Measurements from ENCODE around the gene AFDN. TPM values are rescaled to one million over a fixed set of nuclear protein-coding genes. Genes with fewer than 3 reads are reported as not detected.

Gene AFDN
- total RNA-seq, 6 donors from 2014 or later, result 149 to 517 (median 265) TPM

- TF ChIP-seq POLR2A (IDR thresholded peaks at IDR 0.05), result no peak
- TF ChIP-seq, protein P1, sequence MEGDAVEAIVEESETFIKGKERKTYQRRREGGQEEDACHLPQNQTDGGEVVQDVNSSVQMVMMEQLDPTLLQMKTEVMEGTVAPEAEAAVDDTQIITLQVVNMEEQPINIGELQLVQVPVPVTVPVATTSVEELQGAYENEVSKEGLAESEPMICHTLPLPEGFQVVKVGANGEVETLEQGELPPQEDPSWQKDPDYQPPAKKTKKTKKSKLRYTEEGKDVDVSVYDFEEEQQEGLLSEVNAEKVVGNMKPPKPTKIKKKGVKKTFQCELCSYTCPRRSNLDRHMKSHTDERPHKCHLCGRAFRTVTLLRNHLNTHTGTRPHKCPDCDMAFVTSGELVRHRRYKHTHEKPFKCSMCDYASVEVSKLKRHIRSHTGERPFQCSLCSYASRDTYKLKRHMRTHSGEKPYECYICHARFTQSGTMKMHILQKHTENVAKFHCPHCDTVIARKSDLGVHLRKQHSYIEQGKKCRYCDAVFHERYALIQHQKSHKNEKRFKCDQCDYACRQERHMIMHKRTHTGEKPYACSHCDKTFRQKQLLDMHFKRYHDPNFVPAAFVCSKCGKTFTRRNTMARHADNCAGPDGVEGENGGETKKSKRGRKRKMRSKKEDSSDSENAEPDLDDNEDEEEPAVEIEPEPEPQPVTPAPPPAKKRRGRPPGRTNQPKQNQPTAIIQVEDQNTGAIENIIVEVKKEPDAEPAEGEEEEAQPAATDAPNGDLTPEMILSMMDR (IDR thresholded peaks at IDR 0.05), result no peak
- TF ChIP-seq EP300 (IDR thresholded peaks at IDR 0.05), result no peak
- peak; percentile 9 to 28 for ATAC-seq (ENCODE audit: low FRiP score in 2 of 2)
- H3K27ac ChIP-seq, result no peak overlapping the region
- no peaks in the 10 kb centered on the region for H3K4me1 ChIP-seq
- no peaks in the 10 kb centered on the region for H3K27me3 ChIP-seq
- DNase-seq, result no peak
- WGBS, 2 donors, result 91 to 96% methylated on average over 18 to 24 of the region's 24 CpGs
- H3K4me3 ChIP-seq, result no peak overlapping the region
- H3K36me3 ChIP-seq, result no peaks in the 10 kb centered on the region
- H3K9me3 ChIP-seq, result no peaks in the 10 kb centered on the region
These were observed 22.3 kb upstream of the AFDN start for GRCh38 chr6:167804281-167805013.

DNA sequence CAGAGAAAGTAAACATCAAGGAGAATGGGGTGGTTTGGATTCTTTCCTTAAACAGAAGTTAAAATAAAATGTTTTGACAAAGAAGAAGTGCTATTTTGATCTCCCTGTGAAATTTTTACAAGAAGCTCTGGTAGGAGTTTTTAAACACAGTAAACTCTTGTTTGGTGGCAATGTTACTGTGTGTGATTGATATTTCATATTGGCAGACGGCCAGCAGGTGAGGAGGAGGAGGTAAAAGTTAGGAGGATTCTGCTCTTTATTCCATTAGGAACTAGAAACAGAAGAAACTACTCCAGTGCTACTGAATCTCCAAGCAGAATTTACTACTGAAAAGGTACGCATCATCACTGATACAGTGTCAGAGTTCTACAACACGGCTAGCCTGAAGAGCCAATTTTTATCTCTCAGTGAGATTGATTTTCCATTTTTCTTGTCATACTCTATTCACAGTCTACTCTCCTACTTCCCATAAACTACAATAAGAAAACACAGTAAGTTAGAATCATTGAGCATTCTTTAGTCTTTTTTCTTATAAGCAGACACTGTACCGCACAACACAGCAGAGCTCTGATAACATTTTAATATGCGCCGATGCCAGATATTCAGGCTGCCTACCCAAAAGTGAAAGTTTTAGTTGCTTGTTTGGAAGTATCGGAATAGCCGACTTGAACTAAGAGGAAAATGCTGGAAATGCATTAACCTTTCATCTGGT, 21.2 kb upstream of the AFDN start:
- 82 to 87% methylated on average over 8 of the region's 8 CpGs for WGBS, 2 donors
- no peaks in the 10 kb centered on the region for H3K4me1 ChIP-seq
- H3K4me3 ChIP-seq, result no peak overlapping the region
- no peak for ATAC-seq (ENCODE audit: low FRiP score in 2 of 2)
- no peak for DNase-seq
- no peaks in the 10 kb centered on the region for H3K36me3 ChIP-seq
- TF ChIP-seq POLR2AphosphoS5 (IDR thresholded peaks at IDR 0.05) (no peak), POLR2A (IDR thresholded peaks at IDR 0.05) (no peak), EP300 (IDR thresholded peaks at IDR 0.05) (no peak)
- TF ChIP-seq, protein P1 (IDR thresholded peaks at IDR 0.05), result no peak
- no peaks in the 10 kb centered on the region for H3K9me3 ChIP-seq
- H3K27ac ChIP-seq, result no peak overlapping the region
- H3K27me3 ChIP-seq, result no peaks in the 10 kb centered on the region

- H3K4me3 ChIP-seq, result no peak overlapping the region
- TF ChIP-seq EP300 (IDR thresholded peaks at IDR 0.05) (no peak), POLR2A (IDR thresholded peaks at IDR 0.05) (no peak), POLR2AphosphoS5 (IDR thresholded peaks at IDR 0.05) (no peak)
- TF ChIP-seq, protein P1 (IDR thresholded peaks at IDR 0.05), result no peak
- H3K9me3 ChIP-seq, result no peaks in the 10 kb centered on the region
- no peak for ATAC-seq (ENCODE audit: low FRiP score in 2 of 2)
- no peaks in the 10 kb centered on the region for H3K27me3 ChIP-seq
- 61 to 62% methylated on average over 4 of the region's 4 CpGs for WGBS, 2 donors
- H3K36me3 ChIP-seq, result no peaks in the 10 kb centered on the region
- H3K4me1 ChIP-seq, result no peaks in the 10 kb centered on the region
- DNase-seq, result no peak
- no peak overlapping the region for H3K27ac ChIP-seq
These were observed 20.5 kb upstream of the AFDN start for GRCh38 chr6:167806061-167806700.

DNA sequence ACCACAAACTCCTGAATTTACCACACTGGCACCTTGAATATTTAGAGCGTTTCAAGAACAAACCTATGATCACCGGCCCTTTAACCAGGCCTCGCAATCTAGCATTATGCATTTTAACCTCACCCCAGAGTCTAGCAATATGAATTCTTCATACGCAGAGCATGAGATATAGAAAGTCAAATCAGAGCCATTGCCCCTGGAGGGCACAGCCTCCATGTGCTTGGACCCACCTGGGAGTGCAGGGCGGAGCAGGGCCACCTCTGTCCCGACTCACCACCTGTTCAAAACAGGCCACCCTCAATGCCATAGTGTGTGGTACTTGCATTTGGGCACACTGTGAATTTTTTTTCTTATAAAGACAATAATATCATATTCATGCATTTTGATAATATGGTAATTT, 19.5 kb upstream of the AFDN start:
- DNase-seq (no peak), ATAC-seq (ENCODE audit: low FRiP score in 2 of 2) (no peak)
- no peaks in the 10 kb centered on the region for H3K27me3 ChIP-seq
- no peak overlapping the region for H3K4me3 ChIP-seq
- no peaks in the 10 kb centered on the region for H3K36me3 ChIP-seq
- TF ChIP-seq EP300 (IDR thresholded peaks at IDR 0.05), result no peak
- TF ChIP-seq POLR2A (IDR thresholded peaks at IDR 0.05), result no peak
- TF ChIP-seq, protein P1 (IDR thresholded peaks at IDR 0.05), result no peak
- TF ChIP-seq POLR2AphosphoS5 (IDR thresholded peaks at IDR 0.05), result no peak
- H3K9me3 ChIP-seq, result no peaks in the 10 kb centered on the region
- 76 to 79% methylated on average over 6 of the region's 6 CpGs for WGBS, 2 donors
- no peak overlapping the region for H3K27ac ChIP-seq
- H3K4me1 ChIP-seq, result no peaks in the 10 kb centered on the region

Data from upper lobe of left lung (tissue), 6 donors.